Panc1 (cell line): ENCODE measurements around the gene ZNF418. TPM values are rescaled to one million over a fixed set of nuclear protein-coding genes. Genes with fewer than 3 reads are reported as not detected.

ENCODE experiments used
- ATAC-seq: fragments of 200-7000 bp; cut with Tn5 transposase; 2 replicates; pipeline ENCODE4 v1.9.1; 2020; ENCODE audit warnings: mild to moderate bottlenecking, moderate library complexity
- BruUV-seq: library from RNA; stranded (reverse); fragments of 400-500 nt; replicated peaks from 2 replicates; lab custom pipeline; 2021; lab: Mats Ljungman, UMichigan
- CTCF ChIA-PET: fragments of 300-600 bp; sonication (Branson Sonifier 250); formaldehyde crosslinking; loops from one replicate; lab custom pipeline; 2022; ENCODE audit warnings: antibody characterized with exemption; lab: Charles Lee
- POLR2A ChIA-PET: fragments of 300-600 bp; sonication (Branson Sonifier 250); formaldehyde crosslinking; loops from one replicate; lab custom pipeline; 2022; ENCODE audit warnings: antibody characterized with exemption; lab: Charles Lee
- DNase-seq: peaks from one replicate; pipeline ENCODE4 v3.0.0-alpha.2; 2010; ENCODE audit warnings: low read depth, low spot score
- H3K27ac ChIP-seq: 2 replicates; pipeline ENCODE4 v1.5.1; 2011; ENCODE audit warnings: mild to moderate bottlenecking, low read length, inconsistent platforms
- H3K27me3 ChIP-seq: fragments of 200-500 bp; sonication (Bioruptor generic); 2 replicates; pipeline ENCODE4 v1.6.0; 2014; ENCODE audit warnings: low read length, inconsistent platforms; ENCODE audit not compliant: control insufficient read depth, insufficient read depth
- H3K36me3 ChIP-seq: fragments of 200-500 bp; sonication (Bioruptor generic); 2 replicates; pipeline ENCODE4 v1.5.1; 2014; ENCODE audit warnings: inconsistent platforms, mild to moderate bottlenecking, low read length, moderate library complexity; ENCODE audit not compliant: control insufficient read depth, insufficient read depth
- H3K4me1 ChIP-seq: 2 replicates; pipeline ENCODE4 v1.5.1; 2011; ENCODE audit warnings: inconsistent platforms, mild to moderate bottlenecking, low read length, moderate library complexity; ENCODE audit not compliant: control insufficient read depth, insufficient read depth
- H3K4me3 ChIP-seq, 2 experiments: 2 replicates each; pipeline ENCODE4 v1.5.1; 2011 to 2012; ENCODE audit warnings: low read depth in 2 of 2, low read length in 2 of 2, mild to moderate bottlenecking in 2 of 2, inconsistent platforms in 1 of 2, moderate library complexity in 1 of 2
- H3K9me3 ChIP-seq: fragments of 200-500 bp; sonication (Bioruptor generic); 2 replicates; pipeline ENCODE4 v1.5.1; 2014; ENCODE audit warnings: low read depth, mild to moderate bottlenecking, inconsistent platforms, low read length, moderate library complexity; ENCODE audit not compliant: control insufficient read depth, insufficient read depth
- CTCF ChIP-seq: fragments of 450-650 bp; IDR thresholded peaks from 2 replicates; pipeline ENCODE4 v1.5.1; 2017; ENCODE audit warnings: mild to moderate bottlenecking
- POLR2AphosphoS5 ChIP-seq: IDR thresholded peaks from 2 replicates; pipeline ENCODE4 v1.6.1; 2012; ENCODE audit warnings: mild to moderate bottlenecking, low read depth, low read length, moderate library complexity
- REST ChIP-seq, 2 experiments: IDR thresholded peaks; 2 replicates each; pipeline ENCODE4 v1.6.1; 2011 to 2012; ENCODE audit warnings: low read depth in 2 of 2, control low read depth in 1 of 2, low read length in 1 of 2, mild to moderate bottlenecking in 1 of 2, moderate library complexity in 1 of 2; ENCODE audit not compliant: insufficient read depth in 1 of 2
- SIN3A ChIP-seq: IDR thresholded peaks from 2 replicates; pipeline ENCODE4 v1.6.1; 2012; ENCODE audit warnings: low read depth, mild to moderate bottlenecking, low read length, moderate library complexity, borderline replicate concordance; ENCODE audit not compliant: insufficient read depth
- TCF7L2 ChIP-seq: IDR thresholded peaks from 2 replicates; pipeline ENCODE4 v1.6.1; 2011; ENCODE audit warnings: mild to moderate bottlenecking, low read depth, low read length, inconsistent platforms
- in situ Hi-C: cut with HindIII; loops from 2 replicates; pipeline ENCODE4 v1.10.0; 2016; ENCODE audit warnings: low sequenced_read_pairs, low pct_unique_long_range_greater_than_20kb
- intact Hi-C: fragments of 100-400 bp; cut with micrococcal nuclease; formaldehyde crosslinking; loops from one replicate; pipeline ENCODE4 v1.10.0; 2022; ENCODE audit not compliant: unreplicated experiment
- total RNA-seq: library from RNA; stranded (reverse); gene quantifications from one replicate; pipeline ENCODE4 v1.2.1, GENCODE V29; 2021; ENCODE audit not compliant: unreplicated experiment

ZNF418 gene
- total RNA-seq, 1 experiment from 2014 or later: 5.1 TPM

DNA sequence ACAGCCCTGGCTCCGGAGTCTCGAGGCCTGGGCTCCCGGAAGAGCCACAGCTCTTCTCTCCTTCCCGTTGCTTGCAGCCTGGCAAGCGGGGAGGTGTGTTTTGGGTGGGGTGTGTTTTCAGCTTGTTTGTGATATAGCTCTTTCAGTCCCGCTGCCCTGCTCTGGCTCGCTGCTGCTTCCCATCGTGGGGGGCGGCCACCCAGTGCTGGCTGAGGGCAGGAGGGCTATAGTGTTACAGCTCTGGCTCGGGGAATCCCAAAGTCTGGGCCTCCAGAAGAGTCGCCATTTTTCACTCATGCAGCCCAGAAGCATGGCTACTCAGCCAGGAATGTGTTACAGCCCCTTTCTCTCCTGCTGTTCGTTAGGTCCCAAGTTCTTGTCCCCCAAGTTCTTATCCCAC lies 14.5 kb upstream of the ZNF418 start:
- H3K27ac ChIP-seq: no peak overlapping the region
- in situ Hi-C loops: no loop called here
- TF ChIP-seq TCF7L2 (no peak), POLR2AphosphoS5 (no peak), CTCF (no peak), REST (IDR thresholded peaks at IDR 0.05; ENCODE audit: insufficient read depth in 1 of 2, low read depth in 2 of 2, low read length in 1 of 2) (no peak), SIN3A (no peak)
- CTCF ChIA-PET: no interaction called here
- peaks cover 26% of the 10 kb centered on the region; the same call in 1 of the 2 replicates for H3K9me3 ChIP-seq
- ATAC-seq (no peak), DNase-seq (no peak)
- no TSS peak for BruUV-seq
- H3K36me3 ChIP-seq: no peaks in the 10 kb centered on the region
- no peak overlapping the region for H3K4me3 ChIP-seq
- intact Hi-C loops: no loop called here
- POLR2A ChIA-PET: no interaction called here
- H3K4me1 ChIP-seq: no peaks in the 10 kb centered on the region
- no peaks in the 10 kb centered on the region for H3K27me3 ChIP-seq

DNA sequence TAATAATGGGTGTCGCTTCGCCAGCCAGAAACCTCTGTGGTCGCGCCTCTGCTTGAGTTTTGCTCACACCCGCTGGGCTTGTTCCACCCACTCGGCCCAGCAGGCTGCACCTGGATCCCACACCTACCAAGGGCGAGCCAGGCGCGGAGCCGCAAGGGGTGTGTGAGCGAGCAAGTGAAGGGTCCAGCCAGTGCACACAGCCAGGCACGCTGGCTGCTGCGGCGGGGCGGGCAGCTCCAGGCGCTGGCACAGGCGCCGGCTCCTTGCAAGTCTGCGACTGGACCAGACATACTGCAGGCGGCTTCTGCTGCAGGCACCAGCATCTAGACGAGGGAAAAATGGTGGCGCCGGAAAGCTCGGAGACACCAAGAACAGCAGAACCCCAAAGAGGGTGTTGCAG lies 14.1 kb upstream of the ZNF418 start:
- H3K36me3 ChIP-seq: no peaks in the 10 kb centered on the region
- in situ Hi-C loops: no loop called here
- CTCF ChIA-PET: no interaction called here
- intact Hi-C loops: no loop called here
- H3K27ac ChIP-seq: no peak overlapping the region
- DNase-seq: no peak
- TF ChIP-seq TCF7L2: no peak
- TF ChIP-seq SIN3A: no peak
- no peak for TF ChIP-seq POLR2AphosphoS5
- no peak for TF ChIP-seq REST (IDR thresholded peaks at IDR 0.05; ENCODE audit: insufficient read depth in 1 of 2, low read depth in 2 of 2, low read length in 1 of 2)
- TF ChIP-seq CTCF: no peak
- ATAC-seq: no peak
- no peaks in the 10 kb centered on the region for H3K27me3 ChIP-seq
- no peak overlapping the region for H3K4me3 ChIP-seq
- no TSS peak for BruUV-seq
- H3K4me1 ChIP-seq: no peaks in the 10 kb centered on the region
- POLR2A ChIA-PET: no interaction called here
- peaks cover 28% of the 10 kb centered on the region; the same call in 1 of the 2 replicates for H3K9me3 ChIP-seq
